Liver (tissue), 10 donors: ENCODE results near the gene EIF4ENIF1. TPM values are rescaled to one million over a fixed set of nuclear protein-coding genes. Genes with fewer than 3 reads are reported as not detected.

Experiments
- DNase-seq: peaks from one replicate; pipeline ENCODE4 v3.0.0-alpha.2; 2017; ENCODE audit warnings: low spot score
- H3K27ac ChIP-seq, 2 donors: one replicate each; pipeline ENCODE4 v1.7.0; 2013; ENCODE audit warnings: inconsistent platforms in 2 of 2, low read length in 2 of 2, control low read depth in 1 of 2, low read depth in 1 of 2, mild to moderate bottlenecking in 1 of 2
- H3K27me3 ChIP-seq, 4 donors: one replicate each; pipeline versions ENCODE4 v1.6.1 to v1.7.0; 2013; ENCODE audit warnings: low read length in 3 of 4, inconsistent platforms in 1 of 4, mild to moderate bottlenecking in 1 of 4, moderate library complexity in 1 of 4; ENCODE audit not compliant: control insufficient read depth in 4 of 4, insufficient read depth in 4 of 4
- H3K36me3 ChIP-seq, 4 donors: one replicate each; pipeline versions ENCODE4 v1.6.1 to v1.7.0; 2013; ENCODE audit warnings: low read length in 3 of 4, mild to moderate bottlenecking in 3 of 4, low read depth in 1 of 4, moderate library complexity in 1 of 4; ENCODE audit not compliant: control insufficient read depth in 4 of 4, insufficient read depth in 3 of 4
- H3K4me1 ChIP-seq, 4 donors: one replicate each; pipeline versions ENCODE4 v1.6.1 to v1.7.0; 2013; ENCODE audit warnings: low read length in 3 of 4, mild to moderate bottlenecking in 3 of 4, moderate library complexity in 1 of 4; ENCODE audit not compliant: control insufficient read depth in 4 of 4, insufficient read depth in 4 of 4
- H3K4me3 ChIP-seq, 3 donors: one replicate each; pipeline versions ENCODE4 v1.6.1 to v1.7.0; 2013; ENCODE audit warnings: low read length in 3 of 3, control low read depth in 1 of 3, low read depth in 1 of 3, mild to moderate bottlenecking in 1 of 3
- H3K9ac ChIP-seq, 2 donors: one replicate each; pipeline ENCODE4 v1.7.0; 2013; ENCODE audit warnings: low read length in 2 of 2, mild to moderate bottlenecking in 2 of 2, moderate library complexity in 2 of 2, control low read depth in 1 of 2, low read depth in 1 of 2
- H3K9me3 ChIP-seq, 4 donors: one replicate each; pipeline versions ENCODE4 v1.6.1 to v1.7.0; 2013; ENCODE audit warnings: low read length in 3 of 4; ENCODE audit not compliant: control insufficient read depth in 4 of 4
- EGR1 ChIP-seq, 2 donors: IDR thresholded peaks; 2 replicates each; pipeline ENCODE4 v1.6.1; 2016 to 2018; ENCODE audit warnings: antibody characterized with exemption in 2 of 2, low read depth in 2 of 2
- FOXA1 ChIP-seq: IDR thresholded peaks from 2 replicates; pipeline ENCODE4 v1.6.1; 2016; ENCODE audit warnings: antibody characterized with exemption
- TAF1 ChIP-seq: conservative IDR thresholded peaks from 2 replicates; pipeline ENCODE4 v1.6.1; 2016; ENCODE audit warnings: antibody characterized with exemption, mild to moderate bottlenecking
- ZBTB33 ChIP-seq: IDR thresholded peaks from 2 replicates; pipeline ENCODE4 v1.6.1; 2016; ENCODE audit warnings: antibody characterized with exemption
- WGBS: extraction: QIAGEN DNeasy Blood & Tissue Kit; methylation state at CpG from one replicate; pipeline ENCODE4 v1.1.7; 2013; 5-methylcytosine and 5-hydroxymethylcytosine counted together
- polyA plus RNA-seq, 2 donors: library from polyadenylated mRNA; stranded (reverse) in 1 of 2; unstranded in 1 of 2; fragments of 200-250 nt in 1 of 2; fragments of >200 nt in 1 of 2; fragmentation: Nextera tagmentation in 1 of 2; extraction: Ambion mirVana in 1 of 2; gene quantifications; one replicate each; pipeline versions ENCODE4 v1.2.1 to v1.2.3, GENCODE V29; 2013 to 2015
- small RNA-seq: library from RNA; depleted of rRNA; stranded (forward); fragments of <200 nt; gene quantifications from one replicate; pipeline ENCODE3, GENCODE V24; 2014
- total RNA-seq, 2 donors: library from RNA; depleted of rRNA; stranded (reverse); fragments of >200 nt; gene quantifications; one replicate each; pipeline ENCODE4 v1.2.3, GENCODE V29; 2014
- TF ChIP-seq, protein P1 (sequence below): IDR thresholded peaks from 2 replicates; pipeline ENCODE4 v1.6.1; 2016; ENCODE audit warnings: antibody characterized with exemption, mild to moderate bottlenecking
- donor health status: healthy.
- donor health status: healthy.
- donor health status: healthy.
- donor health status: healthy.
- donor health status: healthy.

The EIF4ENIF1 gene
- total and polyA plus RNA-seq, 4 donors, result 4.6 to 7.1 (median 6.0) TPM

DNA sequence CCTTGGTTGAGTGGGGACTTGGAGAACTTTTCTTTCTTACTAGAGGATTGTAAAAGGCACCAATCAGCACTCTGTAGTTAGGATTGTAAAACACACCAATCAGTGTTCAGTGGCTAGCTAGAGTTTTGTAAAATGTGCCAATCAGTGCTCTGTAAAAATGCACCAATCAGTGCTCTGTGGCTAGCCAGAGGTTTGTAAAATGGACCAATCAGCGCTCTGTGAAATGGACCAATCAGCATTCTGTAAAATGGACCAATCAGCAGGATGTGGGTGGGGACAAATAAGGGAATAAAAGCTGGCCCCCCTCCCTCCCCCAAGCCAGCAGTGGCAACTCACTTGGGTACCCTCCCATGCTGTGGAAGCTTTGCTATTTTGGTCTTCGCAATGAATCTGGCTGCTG, 95.7 kb downstream of the EIF4ENIF1 start:
- Histone ChIP-seq H3K4me3 (no peak overlapping the region), H3K27me3 (no peaks in the 10 kb centered on the region), H3K9ac (no peak overlapping the region), H3K27ac (no peak overlapping the region), H3K9me3 (no peaks in the 10 kb centered on the region), H3K36me3 (no peaks in the 10 kb centered on the region), H3K4me1 (peaks cover 1 to 12% (median 10%) of the 10 kb centered on the region in 4 donors)
- DNase-seq, result no peak
- no peak for TF ChIP-seq FOXA1
- TF ChIP-seq TAF1, result no peak
- TF ChIP-seq ZBTB33, result no peak
- TF ChIP-seq, protein P1, sequence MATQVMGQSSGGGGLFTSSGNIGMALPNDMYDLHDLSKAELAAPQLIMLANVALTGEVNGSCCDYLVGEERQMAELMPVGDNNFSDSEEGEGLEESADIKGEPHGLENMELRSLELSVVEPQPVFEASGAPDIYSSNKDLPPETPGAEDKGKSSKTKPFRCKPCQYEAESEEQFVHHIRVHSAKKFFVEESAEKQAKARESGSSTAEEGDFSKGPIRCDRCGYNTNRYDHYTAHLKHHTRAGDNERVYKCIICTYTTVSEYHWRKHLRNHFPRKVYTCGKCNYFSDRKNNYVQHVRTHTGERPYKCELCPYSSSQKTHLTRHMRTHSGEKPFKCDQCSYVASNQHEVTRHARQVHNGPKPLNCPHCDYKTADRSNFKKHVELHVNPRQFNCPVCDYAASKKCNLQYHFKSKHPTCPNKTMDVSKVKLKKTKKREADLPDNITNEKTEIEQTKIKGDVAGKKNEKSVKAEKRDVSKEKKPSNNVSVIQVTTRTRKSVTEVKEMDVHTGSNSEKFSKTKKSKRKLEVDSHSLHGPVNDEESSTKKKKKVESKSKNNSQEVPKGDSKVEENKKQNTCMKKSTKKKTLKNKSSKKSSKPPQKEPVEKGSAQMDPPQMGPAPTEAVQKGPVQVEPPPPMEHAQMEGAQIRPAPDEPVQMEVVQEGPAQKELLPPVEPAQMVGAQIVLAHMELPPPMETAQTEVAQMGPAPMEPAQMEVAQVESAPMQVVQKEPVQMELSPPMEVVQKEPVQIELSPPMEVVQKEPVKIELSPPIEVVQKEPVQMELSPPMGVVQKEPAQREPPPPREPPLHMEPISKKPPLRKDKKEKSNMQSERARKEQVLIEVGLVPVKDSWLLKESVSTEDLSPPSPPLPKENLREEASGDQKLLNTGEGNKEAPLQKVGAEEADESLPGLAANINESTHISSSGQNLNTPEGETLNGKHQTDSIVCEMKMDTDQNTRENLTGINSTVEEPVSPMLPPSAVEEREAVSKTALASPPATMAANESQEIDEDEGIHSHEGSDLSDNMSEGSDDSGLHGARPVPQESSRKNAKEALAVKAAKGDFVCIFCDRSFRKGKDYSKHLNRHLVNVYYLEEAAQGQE, result no peak
- no peak for TF ChIP-seq EGR1 (IDR thresholded peaks at IDR 0.05; ENCODE audit: low read depth in 2 of 2)
- 99% methylated on average over 2 of the region's 2 CpGs for WGBS

Small RNAs within 50 kb of the gene (small RNA-seq; reads per million reads assigned to genes)
- gene AL096701.2, result not detected
- gene RNU6-28P, result not detected

Other genes with a start within 250 kb of the EIF4ENIF1 start
- gene PIK3IP1, start 197.4 kb downstream of the EIF4ENIF1 start, total RNA-seq, result 1 to 10 TPM; 7.3 to 7.8 TPM
- gene PIK3IP1, start 197.4 kb downstream of the EIF4ENIF1 start, polyA plus RNA-seq, result 1 to 10 TPM; 3.1 to 4.7 TPM
- 10 to 100 TPM; 11.0 to 13.5 TPM for gene PATZ1, start 143.5 kb downstream of the EIF4ENIF1 start, total RNA-seq
- gene PATZ1, start 143.5 kb downstream of the EIF4ENIF1 start, polyA plus RNA-seq, result 1 to 10 TPM; 3.8 to 9.3 TPM
- 10 to 100 TPM; 34.7 to 39.7 TPM for gene DRG1, start 90.2 kb downstream of the EIF4ENIF1 start, total RNA-seq
- gene DRG1, start 90.2 kb downstream of the EIF4ENIF1 start, polyA plus RNA-seq, result 10 to 100 TPM; 23.1 to 30.2 TPM
- gene SFI1, start 6.7 kb upstream of the EIF4ENIF1 start, total RNA-seq, result 10 to 100 TPM; 11.0 to 16.2 TPM
- gene SFI1, start 6.7 kb upstream of the EIF4ENIF1 start, polyA plus RNA-seq, result 1 to 10 TPM; 3.1 to 3.7 TPM
- 10 to 100 TPM; 24.3 to 28.3 TPM for gene PISD, start 172.4 kb upstream of the EIF4ENIF1 start, total RNA-seq
- 10 to 100 TPM; 14.7 to 16.5 TPM for gene PISD, start 172.4 kb upstream of the EIF4ENIF1 start, polyA plus RNA-seq